CD14-positive monocyte (primary cell): ENCODE data around the gene ARHGEF6. TPM values are rescaled to one million over a fixed set of nuclear protein-coding genes. Genes with fewer than 3 reads are reported as not detected.

Source experiments
- DNase-seq, 3 donors: peaks; one replicate each; pipeline ENCODE4 v3.0.0-alpha.2; 2011 to 2022
- H2AFZ ChIP-seq: 2 replicates; pipeline ENCODE4 v1.6.0; 2012; ENCODE audit warnings: mild to moderate bottlenecking, low read depth, low read length, inconsistent platforms; ENCODE audit not compliant: insufficient read depth, poor library complexity, severe bottlenecking
- H3K27ac ChIP-seq, 2 donors: 1 replicate in 1 of 2; 2 replicates in 1 of 2; pipeline ENCODE4 v1.5.1; 2012 to 2013; ENCODE audit warnings: low read length in 2 of 2, control low read depth in 1 of 2, inconsistent platforms in 1 of 2, low read depth in 1 of 2, mild to moderate bottlenecking in 1 of 2
- H3K27me3 ChIP-seq, 2 donors: one replicate each; pipeline versions ENCODE4 v1.6.0 to v1.6.1; 2011 to 2013; ENCODE audit warnings: low read length in 2 of 2; ENCODE audit not compliant: control insufficient read depth in 2 of 2, insufficient read depth in 2 of 2
- H3K36me3 ChIP-seq, 2 donors: replicated peaks in 1 of 2; 1 replicate in 1 of 2; 2 replicates in 1 of 2; pipeline versions ENCODE4 v1.5.1 to v1.6.1; 2012 to 2013; ENCODE audit warnings: low read length in 2 of 2, control low read depth in 1 of 2, inconsistent platforms in 1 of 2, mild to moderate bottlenecking in 1 of 2; ENCODE audit not compliant: insufficient read depth in 2 of 2, control insufficient read depth in 1 of 2
- H3K4me1 ChIP-seq, 2 donors: 1 replicate in 1 of 2; 2 replicates in 1 of 2; pipeline versions ENCODE4 v1.5.1 to v1.6.1; 2012 to 2013; ENCODE audit warnings: low read length in 2 of 2, control low read depth in 1 of 2, inconsistent platforms in 1 of 2, mild to moderate bottlenecking in 1 of 2, moderate library complexity in 1 of 2; ENCODE audit not compliant: insufficient read depth in 2 of 2, control insufficient read depth in 1 of 2
- H3K4me2 ChIP-seq: replicated peaks from 2 replicates; pipeline ENCODE3; 2012; ENCODE audit warnings: low read length, moderate library complexity, mild to moderate bottlenecking; ENCODE audit not compliant: poor library complexity, severe bottlenecking; ENCODE audit errors: extremely low read depth
- H3K4me3 ChIP-seq, 3 experiments: fragments of 200-600 bp in 1 of 3; sonication (generic) in 1 of 3; replicated peaks in 1 of 3; 1 replicate in 2 of 3; 2 replicates in 1 of 3; pipeline ENCODE4 v1.5.1; 2011 to 2013; ENCODE audit warnings: low read length in 3 of 3, mild to moderate bottlenecking in 3 of 3, control low read depth in 2 of 3, low read depth in 2 of 3, inconsistent platforms in 1 of 3, moderate library complexity in 1 of 3
- H3K79me2 ChIP-seq: 2 replicates; pipeline ENCODE4 v1.6.0; 2012; ENCODE audit warnings: mild to moderate bottlenecking, control low read depth, inconsistent platforms, low read length, moderate library complexity; ENCODE audit not compliant: insufficient read depth
- H3K9ac ChIP-seq: 2 replicates; pipeline ENCODE4 v1.6.0; 2017; ENCODE audit warnings: low read length, mild to moderate bottlenecking; ENCODE audit not compliant: insufficient read depth, poor library complexity, severe bottlenecking
- H3K9me3 ChIP-seq, 2 donors: replicated peaks in 1 of 2; 1 replicate in 1 of 2; 2 replicates in 1 of 2; pipeline versions ENCODE4 v1.5.1 to v1.6.1; 2012 to 2013; ENCODE audit warnings: low read length in 2 of 2, control low read depth in 1 of 2; ENCODE audit not compliant: control insufficient read depth in 1 of 2, insufficient read depth in 1 of 2
- H4K20me1 ChIP-seq: 2 replicates; pipeline ENCODE4 v1.6.0; 2012; ENCODE audit warnings: mild to moderate bottlenecking, low read length, control low read depth, moderate library complexity; ENCODE audit not compliant: insufficient read depth
- H3K27ac Mint-ChIP-seq, 7 donors: one replicate each; pipeline ENCODE4 v1.8.0; 2020; ENCODE audit warnings: mild to moderate bottlenecking in 7 of 7, mixed read lengths in 7 of 7, moderate library complexity in 6 of 7, inconsistent platforms in 2 of 7
- H3K27me3 Mint-ChIP-seq, 3 donors: one replicate each; pipeline ENCODE4 v1.8.0; 2021 to 2022; ENCODE audit warnings: low read depth in 3 of 3, mild to moderate bottlenecking in 3 of 3, mixed read lengths in 3 of 3, moderate library complexity in 3 of 3, inconsistent platforms in 1 of 3
- H3K36me3 Mint-ChIP-seq, 2 donors: one replicate each; pipeline ENCODE4 v1.8.0; 2020; ENCODE audit warnings: mixed read lengths in 2 of 2, inconsistent platforms in 1 of 2, mild to moderate bottlenecking in 1 of 2
- H3K4me1 Mint-ChIP-seq: one replicate; pipeline ENCODE4 v1.8.0; 2020; ENCODE audit warnings: mild to moderate bottlenecking, mixed read lengths
- H3K4me3 Mint-ChIP-seq, 2 donors: one replicate each; pipeline ENCODE4 v1.8.0; 2020; ENCODE audit warnings: mild to moderate bottlenecking in 2 of 2, mixed read lengths in 2 of 2, moderate library complexity in 1 of 2
- H3K9me3 Mint-ChIP-seq, 7 donors: one replicate each; pipeline ENCODE4 v1.8.0; 2020 to 2022; ENCODE audit warnings: mixed read lengths in 7 of 7, mild to moderate bottlenecking in 6 of 7, moderate library complexity in 6 of 7, inconsistent platforms in 2 of 7
- WGBS: methylation state at CpG from one replicate; pipeline ENCODE4 v1.1.5; 2013; ENCODE audit warnings: missing lambda C conversion rate; ENCODE audit not compliant: insufficient coverage; 5-methylcytosine and 5-hydroxymethylcytosine counted together
- intact Hi-C, 2 donors: fragments of 100-400 bp; cut with micrococcal nuclease; formaldehyde crosslinking; loops; one replicate each; pipeline versions ENCODE4 v1.15.0 to v1.15.1; 2023
- polyA plus RNA-seq, 3 donors: library from polyadenylated mRNA; depleted of rRNA in 1 of 3; unstranded in 2 of 3; stranded (reverse) in 1 of 3; fragments of 300-500 nt in 2 of 3; fragments of >200 nt in 1 of 3; fragmentation: Illumina TruSeq in 2 of 3; gene quantifications; 1 replicate in 2 of 3; 2 replicates in 1 of 3; pipeline ENCODE4 v1.2.3, GENCODE V29; 2012 to 2021
- TF ChIP-seq, protein P1 (sequence below): fragments of 200-600 bp; IDR thresholded peaks from one replicate; pipeline ENCODE4 v1.8.0; 2022; ENCODE audit warnings: antibody characterized with exemption, mild to moderate bottlenecking

The ARHGEF6 gene
- polyA plus RNA-seq, 3 donors, result 51.4 to 79.2 (median 57.0) TPM

GRCh38 chrX:136810493-136810892, 29.8 kb upstream of the ARHGEF6 start:
- H3K27me3 Mint-ChIP-seq, result no peaks in the 10 kb centered on the region
- no peaks in the 10 kb centered on the region for H3K9me3 Mint-ChIP-seq
- Histone ChIP-seq H4K20me1 (no peaks in the 10 kb centered on the region), H3K9me3 (no peaks in the 10 kb centered on the region), H2AFZ (no peak overlapping the region), H3K27ac (no peak overlapping the region), H3K36me3 (no peaks in the 10 kb centered on the region), H3K27me3 (no peaks in the 10 kb centered on the region), H3K4me1 (no peaks in the 10 kb centered on the region), H3K9ac (no peak overlapping the region), H3K4me3 (no peak overlapping the region), H3K79me2 (no peaks in the 10 kb centered on the region), H3K4me2 (no peak overlapping the region)
- DNase-seq, result no peak
- no peaks in the 10 kb centered on the region for H3K36me3 Mint-ChIP-seq
- intact Hi-C loops, result no loop called here
- TF ChIP-seq, protein P1, sequence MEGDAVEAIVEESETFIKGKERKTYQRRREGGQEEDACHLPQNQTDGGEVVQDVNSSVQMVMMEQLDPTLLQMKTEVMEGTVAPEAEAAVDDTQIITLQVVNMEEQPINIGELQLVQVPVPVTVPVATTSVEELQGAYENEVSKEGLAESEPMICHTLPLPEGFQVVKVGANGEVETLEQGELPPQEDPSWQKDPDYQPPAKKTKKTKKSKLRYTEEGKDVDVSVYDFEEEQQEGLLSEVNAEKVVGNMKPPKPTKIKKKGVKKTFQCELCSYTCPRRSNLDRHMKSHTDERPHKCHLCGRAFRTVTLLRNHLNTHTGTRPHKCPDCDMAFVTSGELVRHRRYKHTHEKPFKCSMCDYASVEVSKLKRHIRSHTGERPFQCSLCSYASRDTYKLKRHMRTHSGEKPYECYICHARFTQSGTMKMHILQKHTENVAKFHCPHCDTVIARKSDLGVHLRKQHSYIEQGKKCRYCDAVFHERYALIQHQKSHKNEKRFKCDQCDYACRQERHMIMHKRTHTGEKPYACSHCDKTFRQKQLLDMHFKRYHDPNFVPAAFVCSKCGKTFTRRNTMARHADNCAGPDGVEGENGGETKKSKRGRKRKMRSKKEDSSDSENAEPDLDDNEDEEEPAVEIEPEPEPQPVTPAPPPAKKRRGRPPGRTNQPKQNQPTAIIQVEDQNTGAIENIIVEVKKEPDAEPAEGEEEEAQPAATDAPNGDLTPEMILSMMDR, result no peak
- no peak overlapping the region for H3K27ac Mint-ChIP-seq
- H3K4me3 Mint-ChIP-seq, result no peak overlapping the region
- H3K4me1 Mint-ChIP-seq, result no peaks in the 10 kb centered on the region
- no CpG with 5 or more reads among the region's 3 CpGs for WGBS

- no peak overlapping the region for H3K27ac Mint-ChIP-seq
- H3K4me1 Mint-ChIP-seq, result no peaks in the 10 kb centered on the region
- no peaks in the 10 kb centered on the region for H3K36me3 ChIP-seq
- no peaks in the 10 kb centered on the region for H3K9me3 ChIP-seq
- no peak overlapping the region for H3K4me3 ChIP-seq
- no peaks in the 10 kb centered on the region for H4K20me1 ChIP-seq
- H3K27me3 ChIP-seq, result no peaks in the 10 kb centered on the region
- no CpG with 5 or more reads among the region's 1 CpG for WGBS
- H3K4me1 ChIP-seq, result no peaks in the 10 kb centered on the region
- H2AFZ ChIP-seq, result no peak overlapping the region
- H3K4me2 ChIP-seq, result no peak overlapping the region
- H3K9ac ChIP-seq, result no peak overlapping the region
- no peak overlapping the region for H3K4me3 Mint-ChIP-seq
- intact Hi-C loops, result no loop called here
- no peaks in the 10 kb centered on the region for H3K79me2 ChIP-seq
- H3K9me3 Mint-ChIP-seq, result no peaks in the 10 kb centered on the region
- H3K27ac ChIP-seq, result no peak overlapping the region
- no peak for DNase-seq
- H3K36me3 Mint-ChIP-seq, result no peaks in the 10 kb centered on the region
- peaks cover 0 to 3% (median 0%) of the 10 kb centered on the region in 3 donors for H3K27me3 Mint-ChIP-seq
- TF ChIP-seq, protein P1, result no peak
Measured at GRCh38 chrX:136806891-136807410, 26.2 kb upstream of the ARHGEF6 start.
